HFFc6 (cell line): ENCODE results near the gene NAT10. TPM values are rescaled to one million over a fixed set of nuclear protein-coding genes. Genes with fewer than 3 reads are reported as not detected.
"Not testable (repeated sequence)": the region's sequence is repeated elsewhere in the genome, so short reads cannot be mapped to it uniquely, and the experiment has no call there.

Experiments used
- DNase-seq: peaks from one replicate; pipeline ENCODE4 v3.0.0-alpha.2; 2018
- H3K27ac Mint-ChIP-seq: 2 replicates; pipeline ENCODE4 v1.8.0; 2020; ENCODE audit warnings: mild to moderate bottlenecking, mixed read lengths
- H3K27me3 Mint-ChIP-seq: 2 replicates; pipeline ENCODE4 v1.8.0; 2021; ENCODE audit warnings: mild to moderate bottlenecking, moderate library complexity, mixed read lengths; ENCODE audit not compliant: insufficient read depth
- H3K36me3 Mint-ChIP-seq: 2 replicates; pipeline ENCODE4 v1.8.0; 2021; ENCODE audit warnings: low read depth, mixed read lengths
- H3K4me1 Mint-ChIP-seq: 2 replicates; pipeline ENCODE4 v1.8.0; 2020; ENCODE audit warnings: low read depth, mixed read lengths
- H3K4me3 Mint-ChIP-seq: 2 replicates; pipeline ENCODE4 v1.8.0; 2020; ENCODE audit warnings: mild to moderate bottlenecking, moderate library complexity, mixed read lengths
- H3K9me3 Mint-ChIP-seq: 2 replicates; pipeline ENCODE4 v1.8.0; 2020; ENCODE audit warnings: mild to moderate bottlenecking, mixed read lengths
- CTCF ChIP-seq: fragments of 200-600 bp; sonication (generic); IDR thresholded peaks from 2 replicates; pipeline ENCODE4 v1.5.0; 2021; ENCODE audit warnings: antibody characterized with exemption, mild to moderate bottlenecking
- total RNA-seq, 6 experiments: library from RNA; stranded (reverse); fragmentation: NEBNext Ultra II Directional; extraction: Animal tissue kit (Norgen Biotek cat#: 25700); gene quantifications; 2 replicates in 1 of 6; 3 replicates in 5 of 6; pipeline ENCODE4 v1.2.3, GENCODE V29; 2021

NAT10 gene
- total RNA-seq, 6 experiments from 2014 or later = 46.9 to 61.2 (median 54.9) TPM

- DNase-seq = no peak
- no peak for TF ChIP-seq CTCF
- Mint-ChIP-seq H3K4me1 (peaks cover 58% of the 10 kb centered on the region), H3K9me3 (no peaks in the 10 kb centered on the region), H3K4me3 (no peak overlapping the region), H3K27me3 (peaks cover 1% of the 10 kb centered on the region; the same call in 1 of the 2 replicates), H3K27ac (peak overlapping the region; percentile 22; the same call in 1 of the 2 replicates), H3K36me3 (peaks cover 39% of the 10 kb centered on the region)
These were observed 37.9 kb upstream of the NAT10 start for GRCh38 chr11:34067383-34068065.

GRCh38 chr11:34068111-34068510 lies 37.3 kb upstream of the NAT10 start:
- H3K36me3 Mint-ChIP-seq = peaks cover 37% of the 10 kb centered on the region
- no peak for TF ChIP-seq CTCF
- peak overlapping the region; percentile 22 for H3K27ac Mint-ChIP-seq
- H3K27me3 Mint-ChIP-seq = peaks cover 1% of the 10 kb centered on the region; the same call in 1 of the 2 replicates
- no peaks in the 10 kb centered on the region for H3K9me3 Mint-ChIP-seq
- no peak overlapping the region for H3K4me3 Mint-ChIP-seq
- DNase-seq = no peak
- H3K4me1 Mint-ChIP-seq = peaks cover 57% of the 10 kb centered on the region

GRCh38 chr11:34071306-34071705 lies 34.1 kb upstream of the NAT10 start:
- peaks cover 63% of the 10 kb centered on the region for H3K4me1 Mint-ChIP-seq
- not testable (repeated sequence) for H3K4me3 Mint-ChIP-seq, DNase-seq, H3K9me3 Mint-ChIP-seq, H3K27ac Mint-ChIP-seq, H3K27me3 Mint-ChIP-seq
- H3K36me3 Mint-ChIP-seq = peaks cover 28% of the 10 kb centered on the region

- Mint-ChIP-seq H3K27me3 (no peaks in the 10 kb centered on the region), H3K9me3 (no peaks in the 10 kb centered on the region), H3K36me3 (peaks cover 27% of the 10 kb centered on the region), H3K27ac (no peak overlapping the region), H3K4me3 (no peak overlapping the region), H3K4me1 (peaks cover 62% of the 10 kb centered on the region)
- no peak for DNase-seq
- no peak for TF ChIP-seq CTCF
These were observed 33.4 kb upstream of the NAT10 start for GRCh38 chr11:34072041-34072440.

GRCh38 chr11:34072832-34073231 lies 32.6 kb upstream of the NAT10 start:
- no peak for DNase-seq
- no peaks in the 10 kb centered on the region for H3K9me3 Mint-ChIP-seq
- H3K27me3 Mint-ChIP-seq = no peaks in the 10 kb centered on the region
- H3K36me3 Mint-ChIP-seq = peaks cover 30% of the 10 kb centered on the region
- TF ChIP-seq CTCF = no peak
- H3K4me1 Mint-ChIP-seq = peaks cover 62% of the 10 kb centered on the region
- H3K4me3 Mint-ChIP-seq = no peak overlapping the region
- no peak overlapping the region for H3K27ac Mint-ChIP-seq

- peak overlapping the region; percentile 60 for H3K4me3 Mint-ChIP-seq
- no peaks in the 10 kb centered on the region for H3K27me3 Mint-ChIP-seq
- peaks cover 63% of the 10 kb centered on the region for H3K4me1 Mint-ChIP-seq
- H3K9me3 Mint-ChIP-seq = no peaks in the 10 kb centered on the region
- TF ChIP-seq CTCF = no peak
- DNase-seq = no peak
- peak overlapping the region; percentile 57; the same call in 1 of the 2 replicates for H3K27ac Mint-ChIP-seq
- peaks cover 31% of the 10 kb centered on the region for H3K36me3 Mint-ChIP-seq
These were observed 31.0 kb upstream of the NAT10 start for GRCh38 chr11:34074391-34074790.
